BLaER1 (cell line): ENCODE results near the gene RGSL1.
A peak's percentile ranks its signal among the peaks of the same experiment; 100 is the strongest.
"Not testable (repeated sequence)": the region's sequence is repeated elsewhere in the genome, so short reads cannot be mapped to it uniquely, and the experiment has no call there.

Experiments used
- H3K27ac ChIP-seq: shearing (Covaris generic); formaldehyde crosslinking; 2 replicates; pipeline ENCODE4 v1.8.1; 2022
- H3K27me3 ChIP-seq: shearing (Covaris generic); formaldehyde crosslinking; 2 replicates; pipeline ENCODE4 v1.8.1; 2022
- H3K36me3 ChIP-seq: shearing (Covaris generic); formaldehyde crosslinking; 2 replicates; pipeline ENCODE4 v1.8.1; 2022
- H3K4me1 ChIP-seq: shearing (Covaris generic); formaldehyde crosslinking; 2 replicates; pipeline ENCODE4 v1.8.1; 2022
- H3K4me2 ChIP-seq: shearing (Covaris generic); formaldehyde crosslinking; 2 replicates; pipeline ENCODE4 v1.8.1; 2022
- H3K4me3 ChIP-seq: shearing (Covaris generic); formaldehyde crosslinking; 2 replicates; pipeline ENCODE4 v1.8.1; 2022
- H3K9ac ChIP-seq: shearing (Covaris generic); formaldehyde crosslinking; 2 replicates; pipeline ENCODE4 v1.8.1; 2022
- H3K9me3 ChIP-seq: shearing (Covaris generic); formaldehyde crosslinking; 2 replicates; pipeline ENCODE4 v1.8.1; 2022
- H4K20me1 ChIP-seq: shearing (Covaris generic); formaldehyde crosslinking; 2 replicates; pipeline ENCODE4 v1.8.1; 2022
- Cebpa-rat ChIP-seq: shearing (Covaris generic); IDR thresholded peaks from 2 replicates; pipeline ENCODE4 v1.8.1; 2022

RGSL1 gene

DNA sequence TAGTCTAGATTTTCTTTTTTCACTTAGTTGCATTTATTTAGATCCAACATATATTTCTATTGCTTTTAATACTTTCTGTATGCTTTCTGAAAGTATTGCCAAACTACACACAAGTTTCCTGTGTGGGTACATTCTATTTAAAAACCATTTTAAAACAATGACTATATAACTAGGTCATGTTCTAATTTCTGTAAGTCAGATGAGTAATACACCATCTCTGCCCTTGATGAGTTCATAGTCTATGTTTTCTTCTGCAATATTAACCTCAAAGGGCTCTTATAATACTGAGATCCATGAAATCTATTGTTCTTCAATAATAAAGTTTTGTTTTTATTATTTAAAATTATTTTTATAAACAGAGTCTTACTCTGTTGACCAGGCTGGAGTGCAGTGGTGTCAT, 70.8 kb downstream of the RGSL1 start:
- H3K9ac ChIP-seq = no peak overlapping the region
- H3K4me1 ChIP-seq = no peaks in the 10 kb centered on the region
- H3K4me3 ChIP-seq = no peak overlapping the region
- H3K4me2 ChIP-seq = no peak overlapping the region
- no peaks in the 10 kb centered on the region for H4K20me1 ChIP-seq
- TF ChIP-seq Cebpa-rat = no peak
- H3K27ac ChIP-seq = no peak overlapping the region
- no peaks in the 10 kb centered on the region for H3K36me3 ChIP-seq
- H3K27me3 ChIP-seq = no peaks in the 10 kb centered on the region
- peaks cover 40% of the 10 kb centered on the region for H3K9me3 ChIP-seq

DNA sequence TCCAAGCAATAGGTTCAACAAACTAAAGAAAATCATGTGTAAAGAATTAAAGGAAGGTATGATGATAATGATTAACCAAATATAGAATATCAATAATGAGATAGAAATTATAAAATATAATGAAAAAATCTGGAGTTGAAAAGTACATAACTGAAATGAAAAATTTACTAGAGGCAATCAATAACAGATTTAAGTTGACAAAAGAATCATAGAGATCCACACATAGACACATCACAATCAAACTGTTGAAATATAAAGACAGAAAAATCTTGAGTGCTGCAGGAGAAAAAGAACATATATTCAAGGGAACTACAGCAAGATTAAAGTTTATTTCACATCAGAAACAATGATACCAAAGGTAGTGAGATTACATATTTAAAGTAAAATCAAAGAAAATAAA, 75.4 kb downstream of the RGSL1 start:
- Histone ChIP-seq H3K4me2 (no peak overlapping the region), H3K27ac (no peak overlapping the region), H3K9ac (no peak overlapping the region), H3K36me3 (no peaks in the 10 kb centered on the region), H3K27me3 (no peaks in the 10 kb centered on the region), H3K9me3 (peaks cover 47% of the 10 kb centered on the region), H3K4me3 (no peak overlapping the region), H4K20me1 (no peaks in the 10 kb centered on the region), H3K4me1 (no peaks in the 10 kb centered on the region)
- no peak for TF ChIP-seq Cebpa-rat

- Histone ChIP-seq H3K27ac (no peak overlapping the region), H3K9ac (no peak overlapping the region), H3K9me3 (peaks cover 48% of the 10 kb centered on the region), H3K4me2 (no peak overlapping the region), H4K20me1 (no peaks in the 10 kb centered on the region), H3K36me3 (no peaks in the 10 kb centered on the region), H3K4me1 (no peaks in the 10 kb centered on the region), H3K27me3 (no peaks in the 10 kb centered on the region), H3K4me3 (no peak overlapping the region)
- TF ChIP-seq Cebpa-rat = no peak
These were observed 77.7 kb downstream of the RGSL1 start for GRCh38 chr1:182527680-182528079.

DNA sequence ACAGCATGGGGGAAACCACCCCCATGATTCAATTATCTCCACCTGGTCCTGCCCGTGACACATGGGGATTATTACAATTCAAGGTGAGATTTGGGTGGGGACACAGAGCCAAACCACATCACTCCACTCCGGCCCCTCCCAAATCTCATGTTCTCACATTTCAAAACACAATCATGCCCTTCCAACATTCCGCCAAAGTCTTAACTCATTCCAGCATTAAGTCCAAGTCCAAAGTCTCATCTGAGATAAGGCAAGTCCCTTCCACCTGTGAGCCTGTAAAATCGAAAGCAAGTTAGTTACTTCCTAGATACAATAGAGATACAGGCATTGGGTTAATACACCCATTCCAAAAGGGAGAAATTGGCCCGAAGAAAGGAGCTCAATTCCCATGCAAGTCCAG, 78.3 kb downstream of the RGSL1 start:
- H3K9me3 ChIP-seq = peaks cover 48% of the 10 kb centered on the region
- H4K20me1 ChIP-seq, H3K4me3 ChIP-seq, H3K27ac ChIP-seq, H3K9ac ChIP-seq, H3K4me1 ChIP-seq, H3K4me2 ChIP-seq, H3K36me3 ChIP-seq, H3K27me3 ChIP-seq: not testable (repeated sequence)

GRCh38 chr1:182533896-182534295, 84.0 kb downstream of the RGSL1 start:
- no peaks in the 10 kb centered on the region for H3K27me3 ChIP-seq
- no peak overlapping the region for H3K4me2 ChIP-seq
- no peak overlapping the region for H3K4me3 ChIP-seq
- peaks cover 9% of the 10 kb centered on the region for H3K9me3 ChIP-seq
- H3K27ac ChIP-seq = no peak overlapping the region
- H3K4me1 ChIP-seq = no peaks in the 10 kb centered on the region
- no peak for TF ChIP-seq Cebpa-rat
- no peaks in the 10 kb centered on the region for H3K36me3 ChIP-seq
- H3K9ac ChIP-seq = no peak overlapping the region
- no peaks in the 10 kb centered on the region for H4K20me1 ChIP-seq

DNA sequence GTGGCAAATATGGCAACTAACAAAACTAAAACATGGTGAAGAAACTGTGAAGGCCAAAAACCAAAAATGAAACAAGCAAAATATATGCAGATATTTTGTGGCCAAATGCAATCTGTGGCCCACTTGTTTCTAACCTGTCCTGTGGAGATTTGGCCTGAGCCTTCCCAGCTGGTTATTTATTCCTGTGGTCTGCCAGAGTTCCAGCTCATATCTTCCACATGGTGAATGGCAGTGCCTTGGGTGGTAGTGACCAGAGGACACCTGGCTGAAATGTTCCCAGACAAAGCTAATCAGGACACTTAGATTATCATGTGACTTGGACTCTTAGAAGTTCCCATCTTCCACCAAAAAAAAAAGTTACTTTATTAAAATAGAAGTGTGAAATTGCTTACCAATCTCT, 99.4 kb downstream of the RGSL1 start:
- no peak overlapping the region for H3K27ac ChIP-seq
- peaks cover 15% of the 10 kb centered on the region; the same call in 1 of the 2 replicates for H3K4me1 ChIP-seq
- no peaks in the 10 kb centered on the region for H3K36me3 ChIP-seq
- no peak for TF ChIP-seq Cebpa-rat
- H4K20me1 ChIP-seq = no peaks in the 10 kb centered on the region
- H3K9me3 ChIP-seq = peaks cover 7% of the 10 kb centered on the region
- no peak overlapping the region for H3K4me2 ChIP-seq
- no peak overlapping the region for H3K9ac ChIP-seq
- H3K4me3 ChIP-seq = no peak overlapping the region
- no peaks in the 10 kb centered on the region for H3K27me3 ChIP-seq

- no peak overlapping the region for H3K9ac ChIP-seq
- no peaks in the 10 kb centered on the region for H4K20me1 ChIP-seq
- H3K27ac ChIP-seq = no peak overlapping the region
- no peak overlapping the region for H3K4me3 ChIP-seq
- no peaks in the 10 kb centered on the region for H3K36me3 ChIP-seq
- peaks cover 7% of the 10 kb centered on the region for H3K9me3 ChIP-seq
- no peak for TF ChIP-seq Cebpa-rat
- H3K4me1 ChIP-seq = peaks cover 19% of the 10 kb centered on the region; the same call in 1 of the 2 replicates
- H3K4me2 ChIP-seq = no peak overlapping the region
- no peaks in the 10 kb centered on the region for H3K27me3 ChIP-seq
These were observed 99.9 kb downstream of the RGSL1 start for GRCh38 chr1:182549811-182550210.

DNA sequence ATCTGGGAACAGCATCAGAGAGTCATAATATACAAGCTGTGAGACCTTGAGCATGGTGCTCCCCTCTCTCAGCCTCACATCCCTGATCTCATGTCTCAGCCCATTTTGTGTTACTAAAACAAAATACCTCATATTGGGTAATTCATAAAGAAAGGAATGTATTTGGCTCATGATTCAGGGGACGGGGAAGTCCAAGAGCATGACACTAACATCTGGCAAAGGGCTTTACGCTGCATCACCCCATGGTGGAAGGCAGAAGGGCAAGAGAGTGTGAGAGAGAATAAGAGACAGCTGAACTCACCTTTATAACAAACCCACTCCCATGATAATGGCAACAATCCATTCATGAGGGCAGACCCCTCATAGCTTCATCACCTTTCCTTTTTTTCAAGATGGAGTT, 102.6 kb downstream of the RGSL1 start:
- H3K9me3 ChIP-seq = peaks cover 7% of the 10 kb centered on the region
- H3K4me3 ChIP-seq = no peak overlapping the region
- H3K27ac ChIP-seq = no peak overlapping the region
- H3K4me1 ChIP-seq = peaks cover 34% of the 10 kb centered on the region
- H3K27me3 ChIP-seq = no peaks in the 10 kb centered on the region
- no peak overlapping the region for H3K4me2 ChIP-seq
- H3K36me3 ChIP-seq = no peaks in the 10 kb centered on the region
- TF ChIP-seq Cebpa-rat = no peak
- H3K9ac ChIP-seq = no peak overlapping the region
- H4K20me1 ChIP-seq = no peaks in the 10 kb centered on the region

DNA sequence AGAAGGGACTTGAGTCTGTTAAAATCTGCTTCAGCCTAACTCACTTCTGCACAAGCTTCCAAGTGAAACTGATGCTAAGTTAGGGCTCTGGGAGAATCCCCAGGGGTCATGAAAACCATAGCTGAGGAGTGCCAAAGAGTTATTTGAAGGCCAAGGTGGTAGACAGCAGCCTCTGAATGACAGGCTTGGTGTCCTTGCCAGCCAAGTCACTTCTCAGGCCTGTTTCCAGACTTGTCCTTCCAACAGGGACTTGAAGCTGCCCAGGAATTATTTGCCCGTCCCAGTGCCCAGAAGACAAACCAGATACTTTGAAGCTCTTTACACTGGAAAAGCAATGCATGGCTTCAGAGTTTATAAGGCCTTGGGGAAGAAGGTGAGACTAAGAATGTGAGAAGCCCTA, 105.5 kb downstream of the RGSL1 start:
- peaks cover 36% of the 10 kb centered on the region for H3K4me1 ChIP-seq
- no peak overlapping the region for H3K4me3 ChIP-seq
- TF ChIP-seq Cebpa-rat = no peak
- H3K9me3 ChIP-seq = peaks cover 7% of the 10 kb centered on the region
- H3K4me2 ChIP-seq = peak overlapping the region; percentile 25
- H3K36me3 ChIP-seq = no peaks in the 10 kb centered on the region
- no peak overlapping the region for H3K27ac ChIP-seq
- no peaks in the 10 kb centered on the region for H4K20me1 ChIP-seq
- no peaks in the 10 kb centered on the region for H3K27me3 ChIP-seq
- H3K9ac ChIP-seq = no peak overlapping the region

GRCh38 chr1:182556279-182556678, 106.3 kb downstream of the RGSL1 start:
- Histone ChIP-seq H3K9ac (no peak overlapping the region), H3K9me3 (peaks cover 7% of the 10 kb centered on the region), H3K4me3 (no peak overlapping the region), H3K27me3 (no peaks in the 10 kb centered on the region), H4K20me1 (no peaks in the 10 kb centered on the region), H3K27ac (no peak overlapping the region), H3K36me3 (no peaks in the 10 kb centered on the region), H3K4me2 (peak overlapping the region; percentile 25), H3K4me1 (peaks cover 36% of the 10 kb centered on the region)
- TF ChIP-seq Cebpa-rat = no peak

- Histone ChIP-seq H3K9ac (no peak overlapping the region), H3K4me3 (no peak overlapping the region), H3K27ac (no peak overlapping the region), H3K9me3 (no peaks in the 10 kb centered on the region), H3K36me3 (no peaks in the 10 kb centered on the region), H3K27me3 (no peaks in the 10 kb centered on the region), H3K4me2 (no peak overlapping the region), H4K20me1 (no peaks in the 10 kb centered on the region), H3K4me1 (peaks cover 17% of the 10 kb centered on the region)
- TF ChIP-seq Cebpa-rat = no peak
These were observed 110.5 kb downstream of the RGSL1 start for GRCh38 chr1:182560392-182560984.
